ENCODE data around the gene TRMT1. TPM values are rescaled to one million over a fixed set of nuclear protein-coding genes. Genes with fewer than 3 reads are reported as not detected.
A peak's percentile ranks its signal among the peaks of the same experiment; 100 is the strongest.

The TRMT1 gene
- total and polyA plus RNA-seq, 7 experiments from 2014 or later, result 22.6 to 96.4 (median 69.1) TPM

GRCh38 chr19:13121551-13122274, 5.2 kb upstream of the TRMT1 start:
- Mint-ChIP-seq H3K4me3 (peak overlapping the region in 2 of 10 donors; percentile 39 to 70), H3K9me3 (peaks cover 0 to under 1% (median 0%) of the 10 kb centered on the region in 11 donors), H3K36me3 (peaks cover 0 to 4% (median 0%) of the 10 kb centered on the region in 5 donors), H3K27me3 (no peaks in the 10 kb centered on the region), H3K27ac (peak overlapping the region in 2 of 9 donors; percentile 24 to 48), H3K4me1 (peaks cover 17 to 55% (median 44%) of the 10 kb centered on the region in 7 donors)
- DNase-seq (no peak), ATAC-seq (no peak)
- H3K4me1 ChIP-seq (ENCODE audit: control insufficient read depth in 2 of 2, insufficient read depth in 2 of 2, low read length in 2 of 2), result peaks cover 15 to 22% of the 10 kb centered on the region in 2 donors
- ChIA-PET POLR2A (no interaction called here), CTCF (no interaction called here)
- H3K9me3 ChIP-seq (ENCODE audit: control insufficient read depth in 2 of 3, low read length in 3 of 3), result no peaks in the 10 kb centered on the region
- intact Hi-C loops (cut with micrococcal nuclease), result no loop called here
- H3K27ac ChIP-seq (ENCODE audit: low read depth, low read length), result no peak overlapping the region
- no peak overlapping the region for H3K4me3 ChIP-seq (ENCODE audit: low read length)
- H3K36me3 ChIP-seq (ENCODE audit: control insufficient read depth in 2 of 3, insufficient read depth in 3 of 3, low read length in 3 of 3), result peaks cover 0 to 11% (median 0%) of the 10 kb centered on the region in 3 experiments
- no peaks in the 10 kb centered on the region for H3K27me3 ChIP-seq (ENCODE audit: control insufficient read depth in 2 of 2, insufficient read depth in 2 of 2, low read length in 2 of 2)

DNA sequence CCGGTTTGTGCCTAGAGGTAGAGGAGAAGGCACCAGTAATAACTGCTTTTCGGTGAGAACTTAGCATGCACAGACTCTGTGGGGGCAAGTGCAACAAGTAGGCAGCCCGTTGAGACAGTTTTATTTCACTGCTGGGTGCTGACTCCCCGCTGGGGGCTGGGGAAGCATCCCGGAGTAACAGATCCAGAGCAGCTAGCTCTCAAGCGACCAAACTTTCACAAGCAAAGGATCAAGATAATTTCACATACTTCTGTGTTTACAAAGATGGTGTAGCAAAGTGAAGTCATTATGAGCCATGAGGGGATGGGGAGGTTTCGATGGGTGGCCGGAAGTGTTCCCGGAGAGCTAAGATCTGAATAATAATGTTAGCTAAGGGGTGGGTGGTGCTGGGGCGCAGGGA, 4.3 kb upstream of the TRMT1 start:
- H3K27me3 Mint-ChIP-seq, result no peaks in the 10 kb centered on the region
- ChIA-PET POLR2A (interaction anchor here (1.0 to 2.3 kb wide), 2 partner anchors 25 to 29 kb away, joined by 3 to 7 read pairs; partner anchors contain the start of genes IER2 and STX10), CTCF (interaction anchor here (0.6 to 1.4 kb wide), 2 partner anchors 92 to 155 kb away, joined by 4 to 5 read pairs; no protein-coding TSS in a partner anchor)
- intact Hi-C loops (cut with micrococcal nuclease), result no loop called here
- Histone ChIP-seq H3K9me3 (ENCODE audit: control insufficient read depth in 2 of 3, low read length in 3 of 3) (no peaks in the 10 kb centered on the region), H3K36me3 (ENCODE audit: control insufficient read depth in 2 of 3, insufficient read depth in 3 of 3, low read length in 3 of 3) (peaks cover 0 to 7% (median 0%) of the 10 kb centered on the region in 3 experiments), H3K4me1 (ENCODE audit: control insufficient read depth in 2 of 2, insufficient read depth in 2 of 2, low read length in 2 of 2) (peaks cover 19 to 26% of the 10 kb centered on the region in 2 donors), H3K27ac (ENCODE audit: low read depth, low read length) (no peak overlapping the region), H3K4me3 (ENCODE audit: low read length) (no peak overlapping the region), H3K27me3 (ENCODE audit: control insufficient read depth in 2 of 2, insufficient read depth in 2 of 2, low read length in 2 of 2) (no peaks in the 10 kb centered on the region)
- peaks cover 17 to 63% (median 49%) of the 10 kb centered on the region in 7 donors for H3K4me1 Mint-ChIP-seq
- peaks cover 0 to 4% (median 0%) of the 10 kb centered on the region in 5 donors for H3K36me3 Mint-ChIP-seq
- peaks cover 0 to 3% (median 0%) of the 10 kb centered on the region in 11 donors for H3K9me3 Mint-ChIP-seq
- H3K4me3 Mint-ChIP-seq, result peak overlapping the region in 3 of 10 donors; percentile 31 to 70 (median 35)
- DNase-seq (no peak), ATAC-seq (no peak)
- H3K27ac Mint-ChIP-seq, result peak overlapping the region in 3 of 9 donors; percentile 8 to 47 (median 39)

DNA sequence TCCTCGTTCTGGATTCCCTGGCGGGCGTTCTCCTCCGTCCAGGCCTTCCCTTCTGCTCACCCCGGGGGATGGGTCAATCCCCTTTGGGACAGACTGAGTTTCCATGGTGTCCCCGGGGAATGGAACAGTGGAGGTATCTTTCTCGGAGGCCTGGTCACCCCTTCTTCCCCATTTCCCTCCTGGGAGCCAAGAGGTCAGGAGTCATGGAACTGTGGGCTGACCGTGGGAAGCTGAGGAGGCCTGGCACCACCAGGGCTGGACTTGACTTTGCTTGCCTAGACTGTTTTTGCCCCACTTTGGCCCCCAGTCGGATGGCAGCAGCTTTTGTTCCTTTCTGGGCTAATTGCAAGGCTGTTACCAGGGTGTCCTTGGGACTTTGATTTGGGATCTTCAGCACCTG, 3.5 kb upstream of the TRMT1 start:
- intact Hi-C loops (cut with micrococcal nuclease), result no loop called here
- CTCF ChIA-PET, result interaction anchor here (0.9 to 1.4 kb wide), 2 partner anchors 76 to 155 kb away, joined by 3 to 5 read pairs; no protein-coding TSS in a partner anchor
- Mint-ChIP-seq H3K27me3 (no peaks in the 10 kb centered on the region), H3K9me3 (peaks cover 0 to 3% (median 0%) of the 10 kb centered on the region in 11 donors), H3K4me3 (peak overlapping the region in 8 of 10 donors; percentile 30 to 94 (median 84)), H3K36me3 (peaks cover 0 to 4% (median 0%) of the 10 kb centered on the region in 5 donors), H3K4me1 (peaks cover 17 to 69% (median 49%) of the 10 kb centered on the region in 7 donors), H3K27ac (peak overlapping the region in 1 of 9 donors; percentile 29)
- POLR2A ChIA-PET, result interaction anchor here (1.0 to 2.3 kb wide), 5 partner anchors 15 to 33 kb away, joined by 3 to 11 read pairs (median 3); partner anchors contain the start of genes IER2 and STX10
- Histone ChIP-seq H3K9me3 (ENCODE audit: control insufficient read depth in 2 of 3, low read length in 3 of 3) (no peaks in the 10 kb centered on the region), H3K4me1 (ENCODE audit: control insufficient read depth in 2 of 2, insufficient read depth in 2 of 2, low read length in 2 of 2) (peaks cover 25 to 30% of the 10 kb centered on the region in 2 donors), H3K36me3 (ENCODE audit: control insufficient read depth in 2 of 3, insufficient read depth in 3 of 3, low read length in 3 of 3) (peaks cover 0 to 12% (median 0%) of the 10 kb centered on the region in 3 experiments), H3K27ac (ENCODE audit: low read depth, low read length) (no peak overlapping the region), H3K27me3 (ENCODE audit: control insufficient read depth in 2 of 2, insufficient read depth in 2 of 2, low read length in 2 of 2) (no peaks in the 10 kb centered on the region), H3K4me3 (ENCODE audit: low read length) (no peak overlapping the region)
- DNase-seq, result no peak
- ATAC-seq, result no peak

DNA sequence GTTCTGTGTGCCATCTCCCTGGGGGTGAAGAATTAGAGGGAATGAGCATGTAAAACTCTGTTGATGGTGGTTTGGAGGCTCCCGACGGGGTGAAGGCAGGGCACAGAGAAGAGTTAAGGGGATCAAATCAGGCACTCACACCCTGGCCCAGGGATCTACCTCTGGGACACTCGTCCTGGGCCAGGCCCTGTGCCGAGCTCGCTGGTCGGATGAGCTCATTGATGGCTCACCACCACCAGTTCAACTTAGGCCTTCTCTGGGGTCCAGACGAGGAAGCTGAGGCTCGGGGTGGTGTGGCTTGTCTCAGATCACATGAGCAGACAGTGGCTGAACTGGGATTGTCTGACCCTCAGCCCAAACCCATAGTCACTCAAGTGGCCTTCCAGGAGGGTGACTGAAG, 3.1 kb upstream of the TRMT1 start:
- no peak for ATAC-seq
- H3K4me3 ChIP-seq (ENCODE audit: low read length), result peak overlapping the region; percentile 38
- peaks cover 17 to 69% (median 49%) of the 10 kb centered on the region in 7 donors for H3K4me1 Mint-ChIP-seq
- no peaks in the 10 kb centered on the region for H3K27me3 ChIP-seq (ENCODE audit: control insufficient read depth in 2 of 2, insufficient read depth in 2 of 2, low read length in 2 of 2)
- peaks cover 25 to 30% of the 10 kb centered on the region in 2 donors for H3K4me1 ChIP-seq (ENCODE audit: control insufficient read depth in 2 of 2, insufficient read depth in 2 of 2, low read length in 2 of 2)
- peak overlapping the region; percentile 73 to 94 (median 84) for H3K4me3 Mint-ChIP-seq
- H3K27me3 Mint-ChIP-seq, result no peaks in the 10 kb centered on the region
- DNase-seq, result no peak
- peak overlapping the region; percentile 84 for H3K27ac ChIP-seq (ENCODE audit: low read depth, low read length)
- intact Hi-C loops (cut with micrococcal nuclease), result loop anchor here (2.0 to 5.0 kb wide), 5 partner anchors 13 to 963 kb away; partner anchors contain the start of gene TRIR (in 1 of the 2)
- CTCF ChIA-PET, result interaction anchor here (0.9 to 1.4 kb wide), 3 partner anchors 15 to 154 kb away, joined by 3 to 5 read pairs (median 4); no protein-coding TSS in a partner anchor
- H3K9me3 Mint-ChIP-seq, result peaks cover 0 to 3% (median 0%) of the 10 kb centered on the region in 11 donors
- POLR2A ChIA-PET, result interaction anchor here (1.0 to 2.3 kb wide), 4 partner anchors 14 to 33 kb away, joined by 3 to 11 read pairs (median 5); partner anchors contain the start of genes IER2 and STX10
- H3K36me3 ChIP-seq (ENCODE audit: control insufficient read depth in 2 of 3, insufficient read depth in 3 of 3, low read length in 3 of 3), result peaks cover 0 to 13% (median 0%) of the 10 kb centered on the region in 3 experiments
- no peaks in the 10 kb centered on the region for H3K9me3 ChIP-seq (ENCODE audit: control insufficient read depth in 2 of 3, low read length in 3 of 3)
- H3K27ac Mint-ChIP-seq, result peak overlapping the region in 7 of 9 donors; percentile 38 to 94 (median 43)
- H3K36me3 Mint-ChIP-seq, result peaks cover 0 to 4% (median 0%) of the 10 kb centered on the region in 5 donors

DNA sequence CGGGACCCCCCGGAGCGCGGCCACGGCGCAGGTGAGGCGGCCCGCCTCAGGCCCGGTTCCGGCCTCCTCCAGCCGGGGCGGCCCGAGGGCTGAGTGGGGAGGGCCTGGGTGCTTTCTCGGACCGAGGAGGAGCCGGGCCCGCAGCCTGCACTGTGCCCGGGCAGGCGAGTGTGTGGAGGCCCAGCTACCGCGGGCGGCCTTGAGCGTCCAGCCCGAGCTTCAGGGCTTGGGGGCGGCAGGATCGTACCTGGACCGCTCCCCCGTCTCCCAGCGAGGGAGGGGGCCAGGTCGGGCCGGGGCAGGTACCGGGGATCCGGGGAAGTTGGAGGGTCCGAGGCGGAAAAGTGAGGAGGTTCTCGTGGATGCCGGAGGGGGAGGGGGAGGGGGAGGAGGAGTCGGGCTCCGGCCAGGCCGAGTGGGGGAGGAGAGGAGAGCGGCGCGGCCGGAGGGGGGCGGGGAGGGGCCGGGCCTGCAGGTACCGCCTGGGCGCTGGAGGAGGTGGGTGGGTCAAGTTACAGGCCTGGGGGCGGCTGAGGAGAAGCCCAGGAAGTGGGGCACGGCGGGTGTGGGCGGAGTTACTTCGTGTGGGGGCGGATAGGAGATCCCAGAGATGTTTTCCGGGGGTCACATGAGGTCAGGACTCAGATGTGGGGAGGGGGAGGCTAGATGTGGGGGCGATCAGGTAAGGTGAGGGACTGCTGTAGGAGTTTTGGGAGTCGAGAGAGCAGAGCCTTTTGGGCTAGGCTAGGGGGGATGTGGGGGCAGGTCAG, 2.1 kb upstream of the TRMT1 start:
- ChIA-PET CTCF (interaction anchor here (1.1 to 4.1 kb wide), 4 partner anchors 13 to 33 kb away, joined by 3 to 19 read pairs (median 4); no protein-coding TSS in a partner anchor), POLR2A (interaction anchor here (0.7 to 5.1 kb wide), 15 partner anchors 12 to 385 kb away, joined by 3 to 53 read pairs (median 9); partner anchors contain the start of genes IER2, LYL1 and STX10)
- Histone ChIP-seq H3K27me3 (ENCODE audit: control insufficient read depth in 2 of 2, insufficient read depth in 2 of 2, low read length in 2 of 2) (no peaks in the 10 kb centered on the region), H3K27ac (ENCODE audit: low read depth, low read length) (peak overlapping the region; percentile 84), H3K4me3 (ENCODE audit: low read length) (peak overlapping the region; percentile 54), H3K36me3 (ENCODE audit: control insufficient read depth in 2 of 3, insufficient read depth in 3 of 3, low read length in 3 of 3) (peaks cover 0 to 19% (median 0%) of the 10 kb centered on the region in 3 experiments), H3K4me1 (ENCODE audit: control insufficient read depth in 2 of 2, insufficient read depth in 2 of 2, low read length in 2 of 2) (peaks cover 25 to 30% of the 10 kb centered on the region in 2 donors), H3K9me3 (ENCODE audit: control insufficient read depth in 2 of 3, low read length in 3 of 3) (no peaks in the 10 kb centered on the region)
- peaks cover 0 to 3% (median 0%) of the 10 kb centered on the region in 11 donors for H3K9me3 Mint-ChIP-seq
- ATAC-seq (no peak), DNase-seq (peak in 2 of 9 donors; percentile 46 to 68)
- intact Hi-C loops (cut with micrococcal nuclease), result loop anchor here (1.0 to 5.0 kb wide), 8 partner anchors 14 to 964 kb away; partner anchors contain the start of gene TRIR (in 1 of the 2)
- peaks cover 0 to 4% (median 0%) of the 10 kb centered on the region in 5 donors for H3K36me3 Mint-ChIP-seq
- H3K4me3 Mint-ChIP-seq, result peak overlapping the region; percentile 73 to 94 (median 84)
- H3K4me1 Mint-ChIP-seq, result peaks cover 17 to 69% (median 49%) of the 10 kb centered on the region in 7 donors
- H3K27ac Mint-ChIP-seq, result peak overlapping the region; percentile 17 to 94 (median 56)
- H3K27me3 Mint-ChIP-seq, result no peaks in the 10 kb centered on the region
